ENCODE measurements around the gene NFX1. TPM values are rescaled to one million over a fixed set of nuclear protein-coding genes. Genes with fewer than 3 reads are reported as not detected.

Gene NFX1
- total RNA-seq, 1 experiment from 2014 or later, result 15.4 TPM

DNA sequence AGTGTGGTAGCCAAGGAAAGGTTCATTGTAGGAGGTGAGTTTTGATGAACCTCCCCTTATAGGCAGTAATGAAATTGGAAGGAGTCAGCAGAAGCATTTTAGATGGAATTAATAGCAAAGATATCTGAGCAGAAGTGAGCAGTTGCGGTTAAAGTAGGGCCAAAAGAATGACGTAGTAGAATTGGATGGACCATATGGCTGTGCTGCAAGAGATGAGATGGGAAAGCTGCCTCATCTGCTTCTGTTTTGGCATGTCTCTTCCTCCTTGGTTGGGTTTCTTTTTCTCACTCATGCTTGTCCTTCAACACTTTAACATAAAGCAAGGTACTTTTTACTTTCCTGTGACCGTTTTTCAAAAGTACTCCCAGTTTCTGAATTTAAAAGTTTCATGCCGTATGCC, 56.2 kb downstream of the NFX1 start:
- ChIA-PET CTCF (no interaction called here), POLR2A (ENCODE audit: unreplicated experiment) (no interaction called here)
- ATAC-seq (no peak), DNase-seq (no peak)
- Histone ChIP-seq H3K4me2 (ENCODE audit: low read length) (no peak overlapping the region), H3K4me3 (ENCODE audit: low read length) (no peak overlapping the region), H3F3A (ENCODE audit: low read length, unreplicated experiment) (no peaks in the 10 kb centered on the region), H3K27ac (ENCODE audit: low read length) (no peak overlapping the region), H3K79me2 (ENCODE audit: low read length) (no peaks in the 10 kb centered on the region), H3K9me2 (replicated peaks; ENCODE audit: low read length) (no peaks in the 10 kb centered on the region), H3K27me3 (ENCODE audit: low read length) (no peaks in the 10 kb centered on the region), H3K4me1 (ENCODE audit: insufficient read depth, low read length) (peaks cover 22% of the 10 kb centered on the region), H4K20me1 (ENCODE audit: low read length) (no peaks in the 10 kb centered on the region), H3K36me3 (ENCODE audit: low read depth, low read length) (peaks cover 30% of the 10 kb centered on the region), H3K9ac (ENCODE audit: low read length) (no peak overlapping the region), H3K9me3 (ENCODE audit: low read length) (no peaks in the 10 kb centered on the region), H2AFZ (ENCODE audit: low read length) (no peak overlapping the region)
- intact Hi-C loops (cut with micrococcal nuclease), result no loop called here
- TF ChIP-seq EZH2 (IDR thresholded peaks at IDR 0.05; ENCODE audit: low read length, unreplicated experiment) (no peak), CTCF (conservative IDR thresholded peaks at IDR 0.05; ENCODE audit: low read depth, low read length) (no peak)
- BruUV-seq (replicated peaks), result no TSS peak

GRCh38 chr9:33348998-33349397, 58.7 kb downstream of the NFX1 start:
- H4K20me1 ChIP-seq (ENCODE audit: low read length), result no peaks in the 10 kb centered on the region
- POLR2A ChIA-PET (ENCODE audit: unreplicated experiment), result interaction anchor here (0.6 kb wide), 1 partner anchor 217 kb away, joined by 6 read pairs; no protein-coding TSS in a partner anchor
- no peaks in the 10 kb centered on the region for H3K79me2 ChIP-seq (ENCODE audit: low read length)
- H3K4me3 ChIP-seq (ENCODE audit: low read length), result no peak overlapping the region
- TF ChIP-seq EZH2 (IDR thresholded peaks at IDR 0.05; ENCODE audit: low read length, unreplicated experiment) (no peak), EZH2phosphoT487 (IDR thresholded peaks at IDR 0.05; ENCODE audit: borderline replicate concordance, low read length) (no peak), CTCF (conservative IDR thresholded peaks at IDR 0.05; ENCODE audit: low read depth, low read length) (no peak)
- no peak overlapping the region for H3K4me2 ChIP-seq (ENCODE audit: low read length)
- H3K4me1 ChIP-seq (ENCODE audit: insufficient read depth, low read length), result peaks cover 24% of the 10 kb centered on the region
- peak overlapping the region; percentile 87 for H3K27ac ChIP-seq (ENCODE audit: low read length)
- no peaks in the 10 kb centered on the region for H3K9me3 ChIP-seq (ENCODE audit: low read length)
- CTCF ChIA-PET, result no interaction called here
- BruUV-seq (replicated peaks), result no TSS peak
- H3K9me2 ChIP-seq (replicated peaks; ENCODE audit: low read length), result no peaks in the 10 kb centered on the region
- no peak overlapping the region for H3K9ac ChIP-seq (ENCODE audit: low read length)
- H3K36me3 ChIP-seq (ENCODE audit: low read depth, low read length), result peaks cover 30% of the 10 kb centered on the region
- no peaks in the 10 kb centered on the region for H3F3A ChIP-seq (ENCODE audit: low read length, unreplicated experiment)
- intact Hi-C loops (cut with micrococcal nuclease), result no loop called here
- H2AFZ ChIP-seq (ENCODE audit: low read length), result no peak overlapping the region
- ATAC-seq (no peak), DNase-seq (no peak)
- H3K27me3 ChIP-seq (ENCODE audit: low read length), result no peaks in the 10 kb centered on the region

DNA sequence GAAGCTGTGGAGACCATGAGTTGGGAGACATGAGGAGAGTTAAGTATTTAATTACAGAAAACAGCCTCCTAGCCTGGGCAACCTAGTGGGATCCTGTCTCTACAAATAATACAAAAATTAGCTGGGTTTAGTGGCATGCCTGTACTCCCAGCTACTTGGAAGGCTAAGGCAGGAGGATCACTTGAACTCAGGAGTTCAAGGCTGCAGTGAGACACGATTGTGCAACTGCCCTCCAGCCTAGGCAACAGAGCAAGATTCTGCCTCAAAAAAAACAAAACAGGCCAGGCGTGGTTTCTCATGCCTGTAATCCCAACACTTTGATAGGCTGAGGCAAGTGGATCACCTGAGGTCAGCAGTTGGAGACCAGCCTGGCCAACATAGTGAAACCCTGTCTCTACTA, 59.4 kb downstream of the NFX1 start:
- ChIA-PET POLR2A (ENCODE audit: unreplicated experiment) (interaction anchor here (0.6 kb wide), 2 partner anchors 60 to 217 kb away, joined by 6 to 19 read pairs; no protein-coding TSS in a partner anchor), CTCF (no interaction called here)
- Histone ChIP-seq H3K27me3 (ENCODE audit: low read length) (no peaks in the 10 kb centered on the region), H3K9me2 (replicated peaks; ENCODE audit: low read length) (no peaks in the 10 kb centered on the region), H3K4me3 (ENCODE audit: low read length) (no peak overlapping the region), H2AFZ (ENCODE audit: low read length) (no peak overlapping the region), H3K4me1 (ENCODE audit: insufficient read depth, low read length) (peaks cover 30% of the 10 kb centered on the region), H3K79me2 (ENCODE audit: low read length) (no peaks in the 10 kb centered on the region), H4K20me1 (ENCODE audit: low read length) (no peaks in the 10 kb centered on the region), H3K9me3 (ENCODE audit: low read length) (no peaks in the 10 kb centered on the region), H3F3A (ENCODE audit: low read length, unreplicated experiment) (no peaks in the 10 kb centered on the region), H3K27ac (ENCODE audit: low read length) (peak overlapping the region; percentile 87), H3K4me2 (ENCODE audit: low read length) (no peak overlapping the region), H3K36me3 (ENCODE audit: low read depth, low read length) (peaks cover 30% of the 10 kb centered on the region), H3K9ac (ENCODE audit: low read length) (peak overlapping the region; percentile 35)
- BruUV-seq (replicated peaks), result TSS peak; percentile 29
- DNase-seq (no peak), ATAC-seq (no peak; the same call in 1 of the 2 replicates)
- TF ChIP-seq EZH2 (IDR thresholded peaks at IDR 0.05; ENCODE audit: low read length, unreplicated experiment) (no peak), CTCF (conservative IDR thresholded peaks at IDR 0.05; ENCODE audit: low read depth, low read length) (no peak), EZH2phosphoT487 (IDR thresholded peaks at IDR 0.05; ENCODE audit: borderline replicate concordance, low read length) (no peak)
- intact Hi-C loops (cut with micrococcal nuclease), result loop anchor here (1.0 to 2.0 kb wide), 2 partner anchors 19 to 59 kb away; partner anchors contain the start of gene NFX1
